Subcutaneous abdominal adipose tissue (tissue), 5 donors: ENCODE results near the gene CAV2.

Experiments
- H3K27ac ChIP-seq: one replicate; pipeline ENCODE4 v1.7.0; 2013; ENCODE audit warnings: low read depth, mild to moderate bottlenecking, inconsistent platforms, low read length, moderate library complexity
- H3K27me3 ChIP-seq, 5 donors: one replicate each; pipeline ENCODE4 v1.7.0; 2013; ENCODE audit warnings: low read length in 5 of 5, inconsistent platforms in 1 of 5; ENCODE audit not compliant: control insufficient read depth in 5 of 5, insufficient read depth in 4 of 5
- H3K36me3 ChIP-seq, 5 donors: one replicate each; pipeline ENCODE4 v1.7.0; 2013; ENCODE audit warnings: low read length in 5 of 5; ENCODE audit not compliant: control insufficient read depth in 5 of 5, insufficient read depth in 5 of 5
- H3K4me1 ChIP-seq, 5 donors: one replicate each; pipeline ENCODE4 v1.7.0; 2013; ENCODE audit warnings: low read length in 5 of 5, mild to moderate bottlenecking in 3 of 5, moderate library complexity in 1 of 5; ENCODE audit not compliant: control insufficient read depth in 5 of 5, insufficient read depth in 5 of 5
- H3K4me3 ChIP-seq, 5 donors: one replicate each; pipeline ENCODE4 v1.7.0; 2013; ENCODE audit warnings: low read length in 5 of 5, low read depth in 1 of 5
- H3K9ac ChIP-seq, 5 donors: one replicate each; pipeline ENCODE4 v1.7.0; 2013; ENCODE audit warnings: low read length in 5 of 5, mild to moderate bottlenecking in 4 of 5, moderate library complexity in 3 of 5
- H3K9me3 ChIP-seq, 5 donors: one replicate each; pipeline ENCODE4 v1.7.0; 2013; ENCODE audit warnings: low read length in 5 of 5; ENCODE audit not compliant: control insufficient read depth in 5 of 5
- donor health status: healthy.
- donor health status: healthy.
- donor health status: healthy.
- donor health status: healthy.
- donor health status: healthy.

Gene CAV2

GRCh38 chr7:116494472-116494871 lies 5.1 kb upstream of the CAV2 start:
- Histone ChIP-seq H3K9ac (no peak overlapping the region), H3K4me1 (peaks cover 2 to 54% (median 32%) of the 10 kb centered on the region in 5 donors)

GRCh38 chr7:116495736-116496135 lies 3.8 kb upstream of the CAV2 start:
- Histone ChIP-seq H3K4me3 (no peak overlapping the region), H3K36me3 (no peaks in the 10 kb centered on the region), H3K9me3 (no peaks in the 10 kb centered on the region), H3K9ac (no peak overlapping the region), H3K27me3 (no peaks in the 10 kb centered on the region), H3K4me1 (peaks cover 2 to 53% (median 37%) of the 10 kb centered on the region in 5 donors), H3K27ac (peak overlapping the region; percentile 98)

More at GRCh38 chr7:116494472-116494871, 5.1 kb upstream of the CAV2 start:
- H3K27me3 ChIP-seq: no peaks in the 10 kb centered on the region
- H3K4me3 ChIP-seq: no peak overlapping the region
- no peaks in the 10 kb centered on the region for H3K36me3 ChIP-seq
- H3K9me3 ChIP-seq: no peaks in the 10 kb centered on the region
- H3K27ac ChIP-seq: peak overlapping the region; percentile 98

- no peak overlapping the region for H3K4me3 ChIP-seq
- H3K9me3 ChIP-seq: no peaks in the 10 kb centered on the region
- H3K27me3 ChIP-seq: no peaks in the 10 kb centered on the region
- H3K4me1 ChIP-seq: peaks cover 2 to 56% (median 42%) of the 10 kb centered on the region in 5 donors
- H3K9ac ChIP-seq: no peak overlapping the region
- peak overlapping the region; percentile 98 for H3K27ac ChIP-seq
- no peaks in the 10 kb centered on the region for H3K36me3 ChIP-seq
These were observed 2.9 kb upstream of the CAV2 start for GRCh38 chr7:116496653-116497052.

- H3K9ac ChIP-seq: peak overlapping the region in 1 of 5 donors; percentile 21
- H3K4me3 ChIP-seq: no peak overlapping the region
- no peaks in the 10 kb centered on the region for H3K36me3 ChIP-seq
- H3K4me1 ChIP-seq: peaks cover 2 to 52% (median 37%) of the 10 kb centered on the region in 5 donors
- no peaks in the 10 kb centered on the region for H3K9me3 ChIP-seq
- peak overlapping the region; percentile 98 for H3K27ac ChIP-seq
- H3K27me3 ChIP-seq: no peaks in the 10 kb centered on the region
These were observed 1.8 kb upstream of the CAV2 start for GRCh38 chr7:116497708-116498107.

- peak overlapping the region; percentile 98 for H3K27ac ChIP-seq
- peak overlapping the region; percentile 75 to 99 (median 94) for H3K4me3 ChIP-seq
- H3K4me1 ChIP-seq: peaks cover 2 to 53% (median 44%) of the 10 kb centered on the region in 5 donors
- H3K9ac ChIP-seq: peak overlapping the region; percentile 81 to 99 (median 93)
- H3K9me3 ChIP-seq: no peaks in the 10 kb centered on the region
- no peaks in the 10 kb centered on the region for H3K27me3 ChIP-seq
- H3K36me3 ChIP-seq: peaks cover 0 to 4% (median 0%) of the 10 kb centered on the region in 5 donors
These were observed 728 bp downstream of the CAV2 start for GRCh38 chr7:116500078-116500853.

GRCh38 chr7:116501425-116502167 lies 2.1 kb downstream of the CAV2 start:
- H3K9ac ChIP-seq: peak overlapping the region; percentile 81 to 99 (median 93)
- H3K27me3 ChIP-seq: no peaks in the 10 kb centered on the region
- H3K4me1 ChIP-seq: peaks cover 2 to 57% (median 46%) of the 10 kb centered on the region in 5 donors
- H3K27ac ChIP-seq: peak overlapping the region; percentile 98
- H3K9me3 ChIP-seq: no peaks in the 10 kb centered on the region
- H3K36me3 ChIP-seq: peaks cover 3 to 9% (median 7%) of the 10 kb centered on the region in 5 donors
- H3K4me3 ChIP-seq: peak overlapping the region; percentile 75 to 99 (median 94)

- peaks cover 5 to 15% (median 7%) of the 10 kb centered on the region in 5 donors for H3K36me3 ChIP-seq
- H3K9me3 ChIP-seq: no peaks in the 10 kb centered on the region
- H3K27me3 ChIP-seq: no peaks in the 10 kb centered on the region
- peak overlapping the region in 3 of 5 donors; percentile 89 to 98 (median 93) for H3K9ac ChIP-seq
- H3K27ac ChIP-seq: peak overlapping the region; percentile 98
- H3K4me1 ChIP-seq: peaks cover 2 to 57% (median 46%) of the 10 kb centered on the region in 5 donors
- peak overlapping the region; percentile 75 to 99 (median 94) for H3K4me3 ChIP-seq
These were observed 2.9 kb downstream of the CAV2 start for GRCh38 chr7:116502201-116503096.

- Histone ChIP-seq H3K4me1 (peaks cover 2 to 51% (median 46%) of the 10 kb centered on the region in 5 donors), H3K27ac (peak overlapping the region; percentile 79), H3K36me3 (peaks cover 5 to 18% (median 7%) of the 10 kb centered on the region in 5 donors), H3K27me3 (no peaks in the 10 kb centered on the region), H3K9me3 (no peaks in the 10 kb centered on the region), H3K9ac (no peak overlapping the region), H3K4me3 (peak overlapping the region in 1 of 5 donors; percentile 32)
These were observed 4.3 kb downstream of the CAV2 start for GRCh38 chr7:116503835-116504234.

GRCh38 chr7:116505278-116505677 lies 5.7 kb downstream of the CAV2 start:
- Histone ChIP-seq H3K36me3 (peaks cover 5 to 22% (median 7%) of the 10 kb centered on the region in 5 donors), H3K9me3 (no peaks in the 10 kb centered on the region), H3K4me3 (no peak overlapping the region), H3K27ac (peak overlapping the region; percentile 79), H3K27me3 (no peaks in the 10 kb centered on the region), H3K9ac (peak overlapping the region in 1 of 5 donors; percentile 55), H3K4me1 (peaks cover 0 to 48% (median 46%) of the 10 kb centered on the region in 5 donors)
